HepG2 (cell line): ENCODE data around the gene GPATCH8. TPM values are rescaled to one million over a fixed set of nuclear protein-coding genes. Genes with fewer than 3 reads are reported as not detected.

Experiments
- ATAC-seq: fragments of 200-7000 bp; cut with Tn5 transposase; 3 replicates; pipeline ENCODE4 v1.9.1; 2020; ENCODE audit warnings: mild to moderate bottlenecking, moderate library complexity
- BruUV-seq: library from RNA; stranded (reverse); fragments of 400-500 nt; replicated peaks from 2 replicates; lab custom pipeline; 2021; lab: Mats Ljungman, UMichigan
- CTCF ChIA-PET: fragments of 300-600 bp; formaldehyde crosslinking; extraction: SDS; loops from one replicate; lab custom pipeline; 2021; ENCODE audit warnings: low total read pairs, inconsistent platforms, low intra/inter-chr PET ratio; lab: Yijun Ruan, JAX
- POLR2A ChIA-PET: fragments of 350-600 bp; sonication (Branson Sonifier 250); formaldehyde crosslinking; loops from one replicate; lab custom pipeline; 2020; ENCODE audit warnings: antibody characterized with exemption, inconsistent platforms; lab: Yijun Ruan, JAX
- DNase-seq: peaks from one replicate; pipeline ENCODE4 v3.0.0-alpha.2; 2015; ENCODE audit warnings: low spot score
- FAIRE-seq: peaks from 3 replicates; lab custom pipeline; 2011; peaks lifted over from hg19 to GRCh38; lab: Jason Lieb, UNC
- H2AFZ ChIP-seq: one replicate; pipeline ENCODE4 v1.6.1; 2011; ENCODE audit warnings: low read length, inconsistent platforms
- H3K27ac ChIP-seq: fragments of 300-600 bp; 3 replicates; pipeline ENCODE4 v1.8.0; 2011; ENCODE audit warnings: mixed run types, mild to moderate bottlenecking, mixed read lengths, low read length, inconsistent platforms; ENCODE audit not compliant: insufficient read depth; ENCODE audit errors: extremely low read length
- H3K27me3 ChIP-seq, 2 experiments: fragments of 200-600 bp in 1 of 2; 2 replicates in 1 of 2; 3 replicates in 1 of 2; pipeline versions ENCODE4 v1.6.0 to v1.8.0; 2011; ENCODE audit warnings: low read length in 2 of 2, mild to moderate bottlenecking in 2 of 2, moderate library complexity in 2 of 2, inconsistent platforms in 1 of 2; ENCODE audit not compliant: insufficient read depth in 2 of 2, control insufficient read depth in 1 of 2
- H3K36me3 ChIP-seq, 2 experiments: fragments of 200-600 bp in 1 of 2; replicated peaks in 1 of 2; 2 replicates in 1 of 2; 3 replicates in 1 of 2; pipeline versions ENCODE4 v1.5.1 to v1.8.0; 2011; ENCODE audit warnings: low read length in 2 of 2, inconsistent platforms in 1 of 2; ENCODE audit not compliant: insufficient read depth in 2 of 2, control insufficient read depth in 1 of 2
- H3K4me1 ChIP-seq: 2 replicates; pipeline ENCODE4 v1.5.1; 2012; ENCODE audit warnings: low read length, inconsistent platforms; ENCODE audit not compliant: insufficient read depth
- H3K4me2 ChIP-seq: 2 replicates; pipeline ENCODE4 v1.6.0; 2011; ENCODE audit warnings: low read depth, low read length, inconsistent platforms
- H3K4me3 ChIP-seq, 3 experiments: fragments of 200-600 bp in 1 of 3; sonication (generic), shearing (Covaris generic) in 1 of 3; replicated peaks in 1 of 3; 2 replicates each; pipeline ENCODE4 v1.5.1; 2011 to 2016; ENCODE audit warnings: low read length in 3 of 3, inconsistent platforms in 2 of 3, low read depth in 2 of 3, mild to moderate bottlenecking in 2 of 3, control low read depth in 1 of 3, mixed read lengths in 1 of 3; ENCODE audit not compliant: insufficient read depth in 1 of 3
- H3K79me2 ChIP-seq: one replicate; pipeline ENCODE4 v1.6.1; 2011; ENCODE audit warnings: low read length, inconsistent platforms; ENCODE audit not compliant: insufficient read depth
- H3K9ac ChIP-seq: 2 replicates; pipeline ENCODE4 v1.6.0; 2011; ENCODE audit warnings: mild to moderate bottlenecking, low read depth, low read length, inconsistent platforms; ENCODE audit not compliant: insufficient read depth
- H3K9me3 ChIP-seq: 2 replicates; pipeline ENCODE4 v1.5.1; 2012; ENCODE audit warnings: mild to moderate bottlenecking, low read length
- H4K20me1 ChIP-seq: 2 replicates; pipeline ENCODE4 v1.6.0; 2011; ENCODE audit warnings: inconsistent platforms, mild to moderate bottlenecking, low read length, moderate library complexity; ENCODE audit not compliant: insufficient read depth
- ARNT2 ChIP-seq: sonication (generic); formaldehyde crosslinking; IDR thresholded peaks from 2 replicates; pipeline ENCODE4 v1.8.0; 2022; ENCODE audit warnings: mild to moderate bottlenecking, low read depth, missing genetic modification reagents, moderate library complexity
- ATF5 ChIP-seq: sonication (generic); formaldehyde crosslinking; IDR thresholded peaks from 2 replicates; pipeline ENCODE4 v1.4.0; 2020; ENCODE audit warnings: mild to moderate bottlenecking, low read depth, missing genetic modification reagents
- CREM ChIP-seq, 2 experiments: sonication (generic) in 1 of 2; formaldehyde crosslinking in 1 of 2; IDR thresholded peaks; 2 replicates each; pipeline versions ENCODE4 v1.4.0 to v1.6.1; 2016 to 2020; ENCODE audit warnings: antibody characterized with exemption in 1 of 2, mild to moderate bottlenecking in 1 of 2, missing genetic modification reagents in 1 of 2
- HOXA3 ChIP-seq: sonication (generic); formaldehyde crosslinking; IDR thresholded peaks from 2 replicates; pipeline ENCODE4 v1.5.0; 2020; ENCODE audit warnings: missing genetic modification reagents
- MAFF ChIP-seq: IDR thresholded peaks from 2 replicates; pipeline ENCODE4 v1.6.1; 2011; ENCODE audit warnings: low read depth, low read length, improper control_type of control experiment
- MAFK ChIP-seq, 2 experiments: IDR thresholded peaks in 1 of 2; conservative IDR thresholded peaks in 1 of 2; 2 replicates each; pipeline ENCODE4 v1.6.1; 2011; ENCODE audit warnings: improper control_type of control experiment in 2 of 2, low read length in 2 of 2
- WGBS: methylation state at CpG from one replicate; pipeline ENCODE4 v1.1.6; 2017; ENCODE audit warnings: low lambda C conversion rate; 5-methylcytosine and 5-hydroxymethylcytosine counted together
- in situ Hi-C: cut with HindIII; loops from 2 replicates; pipeline ENCODE4 v1.10.0; 2017; ENCODE audit warnings: low pct_unique_long_range_greater_than_20kb; ENCODE audit not compliant: extremely low pct_ligation_motif_present
- intact Hi-C: fragments of 100-400 bp; cut with micrococcal nuclease; formaldehyde crosslinking; loops from one replicate; pipeline ENCODE4 v1.10.0; 2022; ENCODE audit not compliant: unreplicated experiment
- polyA plus RNA-seq, 8 experiments: library from polyadenylated mRNA; depleted of rRNA in 3 of 8; stranded (reverse) in 7 of 8; unstranded in 1 of 8; fragments of >200 nt; fragmentation: Illumina TruSeq in 4 of 8; extraction: Trizol in 4 of 8; gene quantifications; 2 replicates each; pipeline versions ENCODE4 v1.2.1 to v1.2.3, GENCODE V29; 2011 to 2016; ENCODE audit warnings: low read depth in 4 of 8, missing spikeins in 1 of 8, mixed read lengths in 1 of 8; ENCODE audit not compliant: insufficient read depth in 1 of 8
- total RNA-seq, 5 experiments: library from RNA; depleted of rRNA; stranded (reverse); fragments of >200 nt; fragmentation: Illumina TruSeq; extraction: Trizol; gene quantifications; 2 replicates each; pipeline ENCODE4 v1.2.3, GENCODE V29; 2016; ENCODE audit warnings: low read depth in 1 of 5
- TF ChIP-seq, protein P1 (sequence below): sonication (generic); formaldehyde crosslinking; IDR thresholded peaks from 2 replicates; pipeline ENCODE4 v1.5.1; 2020; ENCODE audit warnings: missing genetic modification reagents, mild to moderate bottlenecking, borderline replicate concordance

Gene GPATCH8
- total and polyA plus RNA-seq, 2 of the 13 experiments (the other 11 are each of a cell fraction or from before 2014, with no cell fraction given) = 20.7 to 21.5 TPM

DNA sequence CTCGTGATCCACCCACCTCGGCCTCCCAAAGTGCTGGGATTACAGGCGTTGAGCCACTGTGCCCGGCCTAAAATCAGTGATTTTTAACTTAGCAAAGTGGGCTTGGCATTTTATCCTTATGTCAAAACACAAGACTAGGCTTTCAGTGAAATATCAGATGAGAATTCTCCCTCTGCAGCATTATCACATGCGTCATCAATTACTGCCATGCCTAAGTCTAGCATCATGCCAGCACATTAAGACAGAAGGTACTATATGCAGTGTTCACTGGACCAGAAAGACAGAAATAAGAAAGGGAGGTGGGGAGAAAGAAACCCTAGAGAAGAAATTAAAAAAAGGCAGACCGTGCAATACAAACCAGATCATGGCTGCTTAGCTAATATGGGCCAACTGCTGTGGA lies 29.8 kb downstream of the GPATCH8 start:
- 98% methylated on average over 6 of the region's 6 CpGs for WGBS
- intact Hi-C loops = no loop called here
- FAIRE-seq = no peak
- Histone ChIP-seq H2AFZ (no peak overlapping the region), H3K4me2 (no peak overlapping the region), H3K27ac (no peak overlapping the region), H3K27me3 (no peaks in the 10 kb centered on the region), H3K9ac (no peak overlapping the region), H3K9me3 (no peaks in the 10 kb centered on the region), H3K4me3 (no peak overlapping the region), H3K79me2 (peaks cover 62% of the 10 kb centered on the region), H3K36me3 (peaks cover 2 to 9% of the 10 kb centered on the region in 2 experiments; a peak in 4 of 5 replicates), H3K4me1 (no peaks in the 10 kb centered on the region), H4K20me1 (no peaks in the 10 kb centered on the region)
- CTCF ChIA-PET = no interaction called here
- in situ Hi-C loops = no loop called here
- no peak for DNase-seq
- ATAC-seq = no peak
- TF ChIP-seq ARNT2 (CRISPR knock-in tag) = no peak
- TF ChIP-seq, protein P1, sequence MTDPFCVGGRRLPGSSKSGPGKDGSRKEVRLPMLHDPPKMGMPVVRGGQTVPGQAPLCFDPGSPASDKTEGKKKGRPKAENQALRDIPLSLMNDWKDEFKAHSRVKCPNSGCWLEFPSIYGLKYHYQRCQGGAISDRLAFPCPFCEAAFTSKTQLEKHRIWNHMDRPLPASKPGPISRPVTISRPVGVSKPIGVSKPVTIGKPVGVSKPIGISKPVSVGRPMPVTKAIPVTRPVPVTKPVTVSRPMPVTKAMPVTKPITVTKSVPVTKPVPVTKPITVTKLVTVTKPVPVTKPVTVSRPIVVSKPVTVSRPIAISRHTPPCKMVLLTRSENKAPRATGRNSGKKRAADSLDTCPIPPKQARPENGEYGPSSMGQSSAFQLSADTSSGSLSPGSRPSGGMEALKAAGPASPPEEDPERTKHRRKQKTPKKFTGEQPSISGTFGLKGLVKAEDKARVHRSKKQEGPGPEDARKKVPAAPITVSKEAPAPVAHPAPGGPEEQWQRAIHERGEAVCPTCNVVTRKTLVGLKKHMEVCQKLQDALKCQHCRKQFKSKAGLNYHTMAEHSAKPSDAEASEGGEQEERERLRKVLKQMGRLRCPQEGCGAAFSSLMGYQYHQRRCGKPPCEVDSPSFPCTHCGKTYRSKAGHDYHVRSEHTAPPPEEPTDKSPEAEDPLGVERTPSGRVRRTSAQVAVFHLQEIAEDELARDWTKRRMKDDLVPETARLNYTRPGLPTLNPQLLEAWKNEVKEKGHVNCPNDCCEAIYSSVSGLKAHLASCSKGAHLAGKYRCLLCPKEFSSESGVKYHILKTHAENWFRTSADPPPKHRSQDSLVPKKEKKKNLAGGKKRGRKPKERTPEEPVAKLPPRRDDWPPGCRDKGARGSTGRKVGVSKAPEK (CRISPR knock-in tag) = no peak
- no peak for TF ChIP-seq HOXA3
- POLR2A ChIA-PET = no interaction called here
- BruUV-seq = no TSS peak

GRCh38 chr17:44469676-44470075 lies 33.5 kb downstream of the GPATCH8 start:
- no peak overlapping the region for H2AFZ ChIP-seq
- ATAC-seq (no peak), FAIRE-seq (no peak), DNase-seq (no peak)
- peaks cover 2 to 9% of the 10 kb centered on the region in 2 experiments; a peak in 4 of 5 replicates for H3K36me3 ChIP-seq
- H3K27me3 ChIP-seq = no peaks in the 10 kb centered on the region
- TF ChIP-seq ATF5 (CRISPR knock-in tag) (no peak), MAFF (peak; percentile 22; the same call in 1 of the 2 replicates), MAFK (conservative IDR thresholded peaks at IDR 0.05 in 1 of 2, IDR thresholded peaks at IDR 0.05 in 1 of 2; ENCODE audit: low read length in 2 of 2) (peak in 1 of 2 experiments; percentile 55; a peak in 3 of 4 replicates), CREM (IDR thresholded peaks at IDR 0.05) (no peak), CREM (CRISPR knock-in tag; IDR thresholded peaks at IDR 0.05) (no peak)
- no peak overlapping the region for H3K4me3 ChIP-seq
- BruUV-seq = no TSS peak
- 99% methylated on average over 2 of the region's 2 CpGs for WGBS
- POLR2A ChIA-PET = no interaction called here
- peaks cover 64% of the 10 kb centered on the region for H3K79me2 ChIP-seq
- intact Hi-C loops (loop anchor here (5.0 kb wide), 1 partner anchor 33 kb away; the partner anchor contains the start of gene GPATCH8), in situ Hi-C loops (no loop called here)
- H3K4me2 ChIP-seq = no peak overlapping the region
- CTCF ChIA-PET = no interaction called here
- H3K4me1 ChIP-seq = peaks cover 23% of the 10 kb centered on the region
- no peaks in the 10 kb centered on the region for H4K20me1 ChIP-seq
- H3K27ac ChIP-seq = no peak overlapping the region
- no peaks in the 10 kb centered on the region for H3K9me3 ChIP-seq
- no peak overlapping the region for H3K9ac ChIP-seq
